SH-SY5Y (cell line): Measurements from ENCODE around the gene SGPP2.
A peak's percentile ranks its signal among the peaks of the same experiment; 100 is the strongest.

ENCODE experiments used
- GATA2 ChIP-seq: IDR thresholded peaks from 2 replicates; pipeline ENCODE4 v1.6.1; 2011; ENCODE audit warnings: mild to moderate bottlenecking, low read depth, low read length
- GATA3 ChIP-seq: IDR thresholded peaks from 2 replicates; pipeline ENCODE4 v1.6.1; 2011; ENCODE audit warnings: low read depth, mild to moderate bottlenecking, low read length, moderate library complexity

Gene SGPP2

GRCh38 chr2:222594679-222595078 lies 170.3 kb downstream of the SGPP2 start:
- TF ChIP-seq GATA2 (no peak), GATA3 (no peak)

- TF ChIP-seq GATA2 (no peak), GATA3 (no peak)
These were observed 171.2 kb downstream of the SGPP2 start for GRCh38 chr2:222595581-222595980.

DNA sequence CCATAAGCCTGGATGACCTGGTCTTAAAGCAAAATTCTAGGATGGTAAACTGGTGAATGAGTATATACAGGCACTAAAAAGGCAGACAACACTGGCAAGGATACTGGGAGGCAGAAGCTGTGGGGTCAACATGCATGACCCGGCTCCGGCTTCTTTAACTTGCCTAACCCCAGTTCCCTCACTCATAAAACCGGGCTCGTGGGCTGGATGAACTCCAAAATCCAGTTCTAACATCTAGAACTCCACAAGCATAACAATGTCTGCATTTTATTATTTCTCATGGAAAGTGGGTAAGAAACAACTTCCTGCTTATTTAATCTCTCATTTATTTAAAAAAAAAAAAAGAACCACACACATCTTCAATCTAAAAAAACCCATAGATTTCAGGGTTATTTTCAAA lies 174.3 kb downstream of the SGPP2 start:
- no peak for TF ChIP-seq GATA2
- no peak for TF ChIP-seq GATA3

DNA sequence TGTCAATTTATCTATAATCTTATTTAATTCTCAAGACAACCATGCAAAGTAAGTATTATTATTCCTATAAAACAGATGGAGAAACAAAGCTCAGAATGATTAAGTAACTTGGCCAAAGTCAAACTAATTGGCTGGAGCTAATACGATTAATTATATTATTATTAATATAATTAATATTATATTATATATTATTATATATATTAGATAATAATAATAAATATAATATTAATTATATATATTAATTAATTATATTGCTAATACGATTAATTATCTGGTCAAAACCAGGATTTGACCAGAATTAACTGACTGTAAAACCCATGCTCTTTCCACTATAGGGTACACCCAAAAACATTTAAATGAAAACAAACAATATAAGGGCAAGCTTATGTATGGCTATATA lies 179.2 kb downstream of the SGPP2 start:
- TF ChIP-seq GATA2 (no peak), GATA3 (no peak)

DNA sequence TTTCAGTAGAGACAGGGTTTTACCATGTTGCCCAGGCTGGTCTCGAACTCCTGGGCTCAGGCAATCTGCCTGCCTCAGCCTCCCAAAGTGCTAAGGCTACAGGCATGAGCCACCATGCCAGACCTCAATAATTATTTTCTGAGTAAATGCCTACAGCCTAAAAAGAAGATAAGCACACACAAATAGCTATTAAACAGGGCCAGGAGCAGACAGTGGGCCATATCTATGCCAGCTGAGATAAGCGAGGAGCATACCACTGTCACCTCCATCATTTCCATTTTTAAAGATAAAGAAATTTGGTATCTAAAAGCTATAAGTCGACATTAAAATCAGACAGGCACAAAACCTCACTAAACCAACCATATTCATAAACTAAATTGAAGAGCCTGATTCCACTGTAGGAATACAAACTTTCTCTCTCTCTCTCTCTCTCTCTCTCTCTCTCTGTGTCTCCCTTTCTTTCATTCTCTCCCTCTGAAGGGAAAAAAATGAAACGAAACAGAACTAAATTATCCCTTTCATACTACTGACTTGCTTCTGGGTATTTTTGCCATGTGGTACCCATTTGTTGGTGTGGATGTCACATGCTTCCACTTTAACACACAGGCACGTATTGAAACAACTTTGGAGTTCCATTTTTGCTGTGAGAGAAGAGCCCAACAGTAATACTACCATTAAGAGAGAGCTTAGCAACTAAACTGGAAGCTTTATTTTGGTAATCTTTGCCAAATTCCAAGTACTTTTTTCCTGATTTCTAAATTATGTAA lies 180.6 kb downstream of the SGPP2 start:
- TF ChIP-seq GATA3 (peak; percentile 75), GATA2 (peak; percentile 91)

GRCh38 chr2:222606306-222606705 lies 182.0 kb downstream of the SGPP2 start:
- TF ChIP-seq GATA3, result no peak
- no peak for TF ChIP-seq GATA2

GRCh38 chr2:222608081-222608480 lies 183.7 kb downstream of the SGPP2 start:
- TF ChIP-seq GATA2, result no peak
- TF ChIP-seq GATA3, result no peak

GRCh38 chr2:222609381-222609780 lies 185.0 kb downstream of the SGPP2 start:
- TF ChIP-seq GATA3 (no peak), GATA2 (no peak)
